ENCODE measurements around the gene FNDC11. TPM values are rescaled to one million over a fixed set of nuclear protein-coding genes. Genes with fewer than 3 reads are reported as not detected.

Gene FNDC11
- total RNA-seq, 1 experiment from 2014 or later: 2.5 TPM

DNA sequence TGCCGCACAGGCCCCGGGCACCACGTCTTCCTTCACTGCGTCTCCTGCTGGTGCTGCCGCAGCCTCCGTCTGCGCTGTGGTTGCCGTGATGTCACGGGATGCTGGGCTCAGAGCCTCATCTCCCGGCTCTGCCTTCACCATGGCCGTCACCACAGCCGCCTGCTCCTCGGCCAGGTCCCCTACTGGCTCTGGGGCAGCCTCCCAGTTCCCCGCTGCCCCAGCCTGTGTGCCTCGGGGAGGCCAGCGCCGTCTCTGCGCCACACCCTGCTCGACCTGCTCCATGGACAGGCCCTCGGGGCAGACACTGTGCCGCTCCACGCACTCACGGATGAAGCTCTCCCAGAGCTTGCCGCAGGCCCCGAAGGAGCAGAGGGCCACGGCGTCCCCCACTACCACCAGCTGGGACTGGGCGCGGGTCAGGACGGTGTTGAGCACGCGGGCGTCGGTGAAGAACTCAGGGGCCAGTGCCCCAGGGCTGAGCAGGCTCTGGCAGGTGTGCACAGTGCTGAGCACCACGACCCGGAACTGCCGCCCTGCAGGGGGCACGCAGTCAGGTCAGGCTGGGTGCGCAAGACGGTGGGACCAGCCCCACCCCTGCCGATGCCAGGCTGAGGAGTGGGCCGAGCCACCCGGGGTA is 11.9 kb downstream of the FNDC11 start:
- Histone ChIP-seq H3K27ac (ENCODE audit: insufficient read length, low read depth, low read length) (no peak overlapping the region), H2AFZ (ENCODE audit: low read length) (no peak overlapping the region), H3K9ac (ENCODE audit: extremely low read depth, insufficient read length, low read length) (no peak overlapping the region), H2BK120ac (ENCODE audit: low read depth, low read length, poor library complexity, severe bottlenecking) (no peak overlapping the region), H2AK5ac (ENCODE audit: insufficient read length, low read length) (no peak overlapping the region), H4K20me1 (ENCODE audit: control insufficient read depth, insufficient read depth, insufficient read length) (no peaks in the 10 kb centered on the region), H3K56ac (ENCODE audit: insufficient read length, low read depth, low read length) (no peak overlapping the region), H3K79me2 (ENCODE audit: insufficient read depth, low read length) (no peaks in the 10 kb centered on the region), H3K23ac (ENCODE audit: insufficient read length, low read depth, low read length) (no peak overlapping the region), H4K8ac (replicated peaks; ENCODE audit: insufficient read length, low read depth, low read length) (no peak overlapping the region), H2BK15ac (ENCODE audit: low read depth, low read length) (no peak overlapping the region), H3K4ac (ENCODE audit: low read depth, low read length) (no peak overlapping the region), H3K14ac (ENCODE audit: insufficient read depth, low read length) (no peak overlapping the region; the same call in 1 of the 2 replicates), H4K5ac (ENCODE audit: insufficient read length, low read depth, low read length) (no peak overlapping the region), H3K4me1 (ENCODE audit: insufficient read depth, low read length) (no peaks in the 10 kb centered on the region), H3K27me3 (ENCODE audit: insufficient read depth, low read length) (no peaks in the 10 kb centered on the region), H4K91ac (ENCODE audit: insufficient read length, low read depth, low read length) (no peak overlapping the region), H3K4me2 (ENCODE audit: insufficient read depth, insufficient read length, low read length) (no peak overlapping the region), H3K23me2 (ENCODE audit: insufficient read length, low read depth, low read length, poor library complexity, severe bottlenecking) (no peaks in the 10 kb centered on the region), H3K79me1 (ENCODE audit: insufficient read depth, low read depth, low read length, poor library complexity, severe bottlenecking) (no peaks in the 10 kb centered on the region), H2BK12ac (ENCODE audit: insufficient read length, low read depth, low read length) (no peak overlapping the region), H2BK20ac (ENCODE audit: low read depth, low read length, poor library complexity, severe bottlenecking) (no peak overlapping the region), H3K18ac (ENCODE audit: insufficient read length, low read depth, low read length) (no peak overlapping the region), H3T11ph (ENCODE audit: low read length) (no peak overlapping the region), H2BK5ac (ENCODE audit: insufficient read length, low read length) (no peak overlapping the region), H3K9me3 (ENCODE audit: control insufficient read depth, low read depth, low read length) (no peaks in the 10 kb centered on the region)
- no peak for DNase-seq
- H3K36me3 Mint-ChIP-seq (ENCODE audit: insufficient read depth in 1 of 3, low read depth in 3 of 3): peaks cover 0 to 2% (median 0%) of the 10 kb centered on the region in 3 experiments; a peak in 1 of 7 replicates
- H3K27ac Mint-ChIP-seq: no peak overlapping the region
- H3K4me1 Mint-ChIP-seq: no peaks in the 10 kb centered on the region
- TF ChIP-seq, protein P1, sequence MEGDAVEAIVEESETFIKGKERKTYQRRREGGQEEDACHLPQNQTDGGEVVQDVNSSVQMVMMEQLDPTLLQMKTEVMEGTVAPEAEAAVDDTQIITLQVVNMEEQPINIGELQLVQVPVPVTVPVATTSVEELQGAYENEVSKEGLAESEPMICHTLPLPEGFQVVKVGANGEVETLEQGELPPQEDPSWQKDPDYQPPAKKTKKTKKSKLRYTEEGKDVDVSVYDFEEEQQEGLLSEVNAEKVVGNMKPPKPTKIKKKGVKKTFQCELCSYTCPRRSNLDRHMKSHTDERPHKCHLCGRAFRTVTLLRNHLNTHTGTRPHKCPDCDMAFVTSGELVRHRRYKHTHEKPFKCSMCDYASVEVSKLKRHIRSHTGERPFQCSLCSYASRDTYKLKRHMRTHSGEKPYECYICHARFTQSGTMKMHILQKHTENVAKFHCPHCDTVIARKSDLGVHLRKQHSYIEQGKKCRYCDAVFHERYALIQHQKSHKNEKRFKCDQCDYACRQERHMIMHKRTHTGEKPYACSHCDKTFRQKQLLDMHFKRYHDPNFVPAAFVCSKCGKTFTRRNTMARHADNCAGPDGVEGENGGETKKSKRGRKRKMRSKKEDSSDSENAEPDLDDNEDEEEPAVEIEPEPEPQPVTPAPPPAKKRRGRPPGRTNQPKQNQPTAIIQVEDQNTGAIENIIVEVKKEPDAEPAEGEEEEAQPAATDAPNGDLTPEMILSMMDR (conservative IDR thresholded peaks at IDR 0.05): no peak
- WGBS (ENCODE audit: extremely low coverage, insufficient read length, low lambda C conversion rate): no CpG with 5 or more reads among the region's 43 CpGs
- no peak overlapping the region for H3K4me3 Mint-ChIP-seq
- H3K9me3 Mint-ChIP-seq: no peaks in the 10 kb centered on the region
- no peaks in the 10 kb centered on the region for H3K27me3 Mint-ChIP-seq (ENCODE audit: low read depth)
